Stimulated activated CD4-positive, alpha-beta T cell treated with anti-CD3 and anti-CD28 coated beads, Interleukin-4, amount 100 ng/mL, for 24 hours (primary cell): ENCODE results near the gene TRIM68.

Experiments
- DNase-seq: peaks from one replicate; pipeline ENCODE4 v3.0.0-alpha.2; 2020

Gene TRIM68

DNA sequence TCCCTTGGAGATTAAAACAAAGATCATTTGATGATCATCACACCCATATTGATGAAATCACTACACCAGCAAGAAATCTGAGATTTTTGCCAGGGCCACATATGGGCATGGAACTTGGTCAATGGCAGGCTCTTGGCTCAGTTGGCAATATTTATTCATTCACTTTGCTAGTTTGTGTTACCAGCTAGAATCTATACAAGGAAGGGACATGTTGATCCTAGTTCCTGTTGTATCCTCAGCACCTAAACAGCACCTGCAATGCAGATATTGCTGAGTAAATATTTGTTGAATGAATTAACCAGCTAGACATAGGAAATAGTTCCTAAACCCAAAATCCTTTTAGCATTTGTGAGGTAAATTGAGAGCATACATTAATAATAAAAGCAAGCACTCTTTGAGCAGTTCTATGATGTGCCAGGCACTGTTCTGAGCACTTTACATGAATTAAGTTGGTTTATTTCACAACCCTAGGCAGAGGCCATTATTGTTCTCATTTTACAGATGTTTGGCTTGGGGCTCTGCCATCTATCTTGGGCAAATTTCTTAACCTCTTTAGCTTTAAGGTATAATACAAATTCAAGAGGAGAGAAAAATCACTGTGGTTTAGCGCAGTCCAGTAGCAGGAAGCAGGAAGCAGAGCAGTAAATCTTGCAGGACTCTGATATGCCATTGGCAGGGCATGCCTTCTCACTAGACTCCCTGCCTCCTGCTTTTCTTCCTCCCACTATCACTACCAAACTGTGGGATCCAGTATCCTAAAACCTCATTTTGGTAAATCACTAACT lies 1.6 kb downstream of the TRIM68 start:
- no peak for DNase-seq

DNA sequence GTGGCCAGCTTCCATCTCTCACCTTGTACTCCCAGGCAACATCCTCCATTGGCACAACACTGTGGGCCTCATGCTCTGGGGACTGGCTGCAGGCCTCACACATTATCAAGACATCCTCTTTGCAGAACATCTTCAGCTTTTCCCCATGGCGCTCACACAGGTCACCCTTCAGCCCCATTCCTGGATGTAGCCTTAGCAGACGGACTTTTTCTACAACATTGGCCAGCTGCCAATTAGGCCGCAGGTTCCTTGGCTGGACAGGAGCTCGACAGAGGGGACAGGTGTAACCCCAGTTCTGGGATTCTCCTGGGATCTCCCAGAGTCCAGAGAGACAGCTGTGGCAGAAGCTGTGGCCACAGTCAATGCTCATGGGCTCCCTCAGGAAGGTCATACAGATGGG lies 3.0 kb downstream of the TRIM68 start:
- DNase-seq, result no peak

DNA sequence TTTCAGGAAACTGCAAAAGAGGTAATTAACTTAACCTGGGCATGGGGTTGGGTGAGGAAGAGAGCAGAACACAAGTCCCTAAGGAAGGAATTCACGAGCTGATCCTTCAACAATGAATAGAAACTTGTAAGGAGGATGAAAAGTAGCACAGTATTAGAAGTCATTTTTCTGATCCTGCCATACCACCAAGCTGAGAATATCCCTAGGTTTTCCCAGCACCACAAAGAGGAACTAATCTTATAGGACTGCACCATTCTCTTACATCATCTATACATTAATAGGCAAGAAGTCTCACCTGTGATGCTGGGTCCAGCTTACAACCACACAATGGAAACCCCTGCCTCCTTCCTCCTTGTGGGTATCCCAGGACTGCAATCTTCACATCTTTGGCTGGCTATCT lies 14.3 kb downstream of the TRIM68 start, which contains the start of gene OR52I1:
OR52I1 (plus strand) TSS at position 301 of the 400 bp plus-strand sequence; CDS start at position 301, 0 bp downstream.
- DNase-seq, result no peak

DNA sequence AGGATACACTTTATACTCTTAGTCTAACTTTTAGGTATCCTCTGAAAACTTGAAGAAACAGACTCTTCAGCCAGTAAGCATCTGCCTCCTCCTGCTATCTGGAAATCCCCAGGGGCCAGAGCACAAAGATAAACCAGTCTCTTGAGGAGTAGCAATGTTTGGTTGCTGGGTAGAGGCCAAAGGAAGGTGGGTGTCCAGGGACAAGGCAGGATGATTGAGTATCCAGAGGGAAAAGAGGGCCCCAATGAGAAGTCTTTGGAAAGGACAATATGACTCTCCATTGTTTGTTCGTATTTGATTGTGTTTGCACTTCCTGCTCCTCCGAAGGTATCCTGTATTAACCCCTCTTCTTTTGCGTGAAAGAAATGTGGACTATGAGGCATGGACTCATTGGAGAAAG lies 19.0 kb downstream of the TRIM68 start:
- no peak for DNase-seq

DNA sequence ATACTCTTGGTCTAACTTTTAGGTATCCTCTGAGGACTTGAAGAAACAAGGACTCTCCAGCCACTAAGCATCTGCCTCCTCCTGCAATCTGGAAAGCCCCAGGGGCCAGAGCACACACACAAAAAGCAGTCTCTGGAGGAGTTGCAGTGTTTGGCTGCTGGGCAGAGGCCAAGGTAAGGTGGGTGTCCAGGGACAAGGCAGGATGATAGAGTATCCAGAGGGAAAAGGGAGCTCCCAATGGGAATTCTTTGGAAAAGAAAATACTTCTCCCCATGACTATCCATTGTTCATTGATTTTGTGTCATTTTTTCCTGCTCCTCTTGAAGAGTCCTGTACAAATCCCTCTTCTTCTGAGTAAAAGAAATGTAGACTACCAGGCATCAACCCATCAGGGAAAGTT lies 26.6 kb downstream of the TRIM68 start, which contains the start of gene OR52I2:
OR52I2 (plus strand) TSS at position 301 of the 400 bp plus-strand sequence.
- no peak for DNase-seq

DNA sequence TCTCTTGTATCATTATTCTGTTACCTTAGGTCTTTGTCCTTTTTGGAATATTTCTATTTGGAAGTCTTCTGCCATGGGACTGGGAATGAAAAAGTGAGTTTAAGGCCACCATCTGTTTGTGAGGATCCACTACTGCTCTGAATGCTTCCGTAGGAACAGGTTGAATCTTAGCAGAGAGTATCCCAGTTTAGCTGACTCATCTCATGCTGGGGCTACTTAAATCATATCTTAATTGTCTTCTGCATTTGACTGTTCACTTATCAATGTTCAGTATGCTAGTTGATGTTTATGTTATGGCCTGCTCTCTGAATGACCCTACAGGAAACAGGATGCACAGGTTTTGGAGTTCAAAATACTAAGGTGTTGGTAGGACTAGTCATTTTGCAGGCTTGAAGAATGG lies 27.9 kb downstream of the TRIM68 start:
- no peak for DNase-seq

DNA sequence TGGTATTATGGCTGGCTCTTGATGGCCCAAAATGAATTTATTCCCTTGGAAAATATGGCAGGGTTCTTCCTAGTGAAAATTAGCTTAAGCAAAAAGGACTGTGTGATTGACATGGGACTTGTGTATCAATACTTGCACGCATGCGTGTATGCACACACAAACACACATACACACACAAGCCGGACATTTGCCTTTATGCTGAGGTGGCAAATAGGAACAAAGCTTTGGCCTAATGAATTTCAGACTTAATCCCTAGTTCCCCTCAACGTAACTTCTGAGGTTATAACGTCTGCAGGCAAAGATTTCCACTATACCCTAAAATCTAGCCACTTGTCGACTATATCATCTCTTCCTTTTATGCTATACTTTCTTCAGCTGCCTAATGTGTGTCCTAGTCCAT lies 29.4 kb downstream of the TRIM68 start:
- no peak for DNase-seq

DNA sequence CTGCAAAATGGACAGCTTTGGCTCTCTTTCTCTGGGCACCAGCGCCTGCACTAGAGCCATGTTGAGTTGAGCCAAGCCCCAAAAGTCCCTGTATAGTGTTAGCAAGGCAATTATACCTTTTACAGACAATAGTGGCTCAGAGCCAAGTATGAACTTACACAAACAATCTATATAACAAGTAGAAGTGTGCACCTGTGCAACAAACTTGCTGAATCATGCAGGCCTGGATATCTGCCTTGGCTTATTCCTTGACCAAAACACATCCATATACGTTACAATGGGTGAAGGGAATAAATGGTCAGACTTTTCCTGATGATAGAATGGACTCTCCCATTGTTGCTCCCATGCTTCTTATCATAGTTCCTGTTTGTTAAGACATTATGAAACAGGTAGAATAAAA lies 30.3 kb downstream of the TRIM68 start:
- DNase-seq, result no peak

DNA sequence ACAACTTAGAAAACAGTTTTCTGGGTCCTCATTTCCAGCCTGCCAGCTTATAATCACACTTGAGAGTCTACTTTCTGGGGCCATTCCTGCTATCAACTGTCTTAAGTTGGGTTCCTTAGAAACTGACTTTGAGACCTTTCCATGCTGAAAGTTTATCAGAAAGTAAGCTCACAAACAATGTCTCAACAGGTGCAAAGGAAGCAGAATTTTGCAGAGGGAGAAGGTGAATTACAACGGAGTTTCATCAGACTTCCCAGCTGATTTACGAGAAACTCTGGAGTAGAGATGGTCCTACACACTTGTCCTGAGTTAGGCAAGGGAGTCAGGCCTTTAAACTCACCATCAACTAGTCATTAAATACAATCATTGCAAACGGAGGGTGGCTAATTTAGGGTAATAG lies 31.2 kb downstream of the TRIM68 start:
- no peak for DNase-seq

DNA sequence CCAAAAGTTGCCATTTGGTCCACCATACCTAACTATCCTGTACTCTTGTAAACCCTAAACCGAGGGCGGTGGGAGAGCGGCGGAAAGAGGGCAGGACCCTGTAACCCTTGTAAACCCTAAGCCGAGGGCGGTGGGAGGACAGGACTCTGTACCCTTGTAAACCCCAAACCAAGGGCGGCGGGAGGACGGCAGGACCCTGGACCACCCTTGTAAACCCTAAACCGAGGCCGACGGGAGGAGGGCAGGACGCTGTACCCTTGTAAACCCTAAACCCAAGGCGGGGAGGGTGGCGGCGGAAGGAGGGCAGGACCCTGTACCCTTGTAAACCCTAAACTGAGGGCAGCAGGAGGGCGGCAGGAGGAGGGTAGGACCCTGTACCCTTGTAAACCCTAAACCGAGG lies 39.0 kb downstream of the TRIM68 start:
- no peak for DNase-seq

DNA sequence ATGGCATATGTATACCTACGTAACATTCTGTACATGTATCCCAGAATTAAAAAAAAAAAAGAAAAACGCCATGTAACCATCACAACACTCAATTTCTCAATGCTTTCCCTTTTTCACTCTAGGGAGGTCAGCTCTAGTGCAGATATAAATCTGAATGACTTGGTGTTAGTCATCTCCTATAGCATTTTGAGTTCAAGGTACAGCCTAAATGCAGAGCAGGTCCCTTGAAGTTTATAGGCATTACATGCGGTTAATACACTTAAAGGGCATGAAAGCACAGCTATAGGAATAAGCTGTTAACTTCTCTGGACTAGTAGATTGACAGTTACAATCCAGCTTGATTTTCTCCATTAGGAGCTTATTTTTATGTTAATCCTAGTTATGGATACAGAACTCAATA lies 42.7 kb downstream of the TRIM68 start:
- no peak for DNase-seq

DNA sequence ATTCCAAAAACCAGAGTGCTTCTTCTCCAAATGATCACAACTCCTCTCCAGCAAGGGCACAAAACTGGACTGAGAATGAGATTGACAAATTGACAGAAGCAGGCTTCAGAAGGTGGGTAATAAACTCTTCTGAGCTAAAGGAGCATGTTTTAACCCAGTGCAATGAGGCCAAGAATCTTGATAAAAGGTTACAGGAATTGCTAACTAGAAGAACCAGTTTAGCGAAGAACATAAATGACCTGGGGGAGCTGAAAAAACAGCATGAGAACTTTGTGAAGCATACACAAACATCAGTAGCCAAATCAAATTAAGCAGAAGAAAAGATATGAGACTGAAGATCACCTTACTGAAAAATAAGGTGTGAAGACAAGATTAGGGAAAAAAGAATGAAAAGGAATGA lies 47.6 kb downstream of the TRIM68 start:
- DNase-seq, result no peak

DNA sequence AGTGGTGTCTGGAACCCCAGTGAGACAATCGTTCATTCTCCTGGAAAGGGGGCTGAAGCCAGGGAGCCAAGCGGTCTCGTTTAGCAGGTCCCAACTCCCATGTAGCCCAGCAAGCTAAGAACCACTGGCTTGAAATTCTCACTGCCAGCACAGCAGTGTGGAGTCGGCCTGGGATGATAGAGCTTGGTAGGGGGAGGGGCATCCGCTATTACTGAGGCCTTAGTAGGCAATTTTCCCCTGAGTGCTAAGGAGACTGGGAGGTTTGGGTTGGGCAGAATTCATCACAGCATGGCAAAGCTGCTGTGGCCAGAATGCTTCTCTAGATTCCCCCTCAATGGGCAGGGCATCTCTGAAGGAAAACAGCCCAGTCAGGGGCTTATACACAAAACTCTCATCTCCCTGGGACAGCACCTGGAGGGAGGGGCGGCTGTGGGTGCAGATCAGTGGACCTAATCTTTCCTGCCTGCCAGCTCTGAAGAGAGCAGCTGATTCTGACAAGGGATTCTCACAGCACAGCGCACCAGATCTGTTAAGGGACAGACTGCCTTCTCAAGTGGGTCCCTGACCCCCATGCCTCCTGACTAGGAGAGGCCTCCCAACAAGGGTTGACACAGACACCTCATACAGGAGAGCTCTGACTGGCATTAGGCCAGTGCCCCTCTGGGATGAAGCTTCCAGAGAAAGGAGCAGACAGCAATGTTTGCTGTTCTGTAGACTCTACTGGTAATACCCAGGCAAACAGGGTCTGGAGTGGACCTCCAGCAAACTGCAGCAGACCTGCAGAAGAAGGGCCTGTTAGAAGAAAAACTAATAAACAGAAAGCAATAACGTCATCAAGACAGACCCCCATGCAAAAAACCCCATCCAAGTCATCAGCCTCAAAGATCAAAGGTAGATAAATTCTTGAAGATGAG lies 48.2 kb downstream of the TRIM68 start:
- no peak for DNase-seq

DNA sequence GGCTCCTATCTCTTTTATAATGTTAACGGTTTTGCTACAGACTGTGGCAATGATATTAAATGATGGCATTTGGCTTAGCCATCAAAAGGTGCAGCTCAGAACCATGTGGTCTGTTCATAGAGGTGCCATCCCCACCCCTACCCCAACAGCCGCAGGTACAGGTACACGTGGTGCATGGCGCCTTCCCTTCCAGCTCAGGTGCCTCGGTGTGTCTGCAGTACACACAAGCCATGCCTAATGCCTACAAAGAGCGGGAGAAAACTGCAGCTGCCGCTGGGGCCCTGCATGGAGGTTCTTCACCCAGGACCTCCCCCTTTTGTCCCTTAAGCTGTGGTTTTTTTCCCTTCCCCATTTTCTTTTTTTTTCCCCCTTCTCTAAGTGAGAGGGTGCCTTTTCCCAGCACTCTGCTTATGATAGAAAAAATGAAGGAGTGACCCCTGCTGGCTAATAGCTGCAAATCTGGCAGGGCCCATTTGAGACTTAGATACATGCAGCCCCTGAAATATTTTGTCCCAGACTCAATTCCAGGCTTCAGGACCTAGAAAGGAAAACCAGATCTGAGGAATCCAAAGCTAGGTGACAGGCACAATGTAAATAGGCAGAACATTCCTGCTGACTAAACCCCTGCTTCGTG lies 56.6 kb downstream of the TRIM68 start:
- no peak for DNase-seq
